ENCODE measurements around the gene ZNF777. TPM values are rescaled to one million over a fixed set of nuclear protein-coding genes. Genes with fewer than 3 reads are reported as not detected.
"Not testable (repeated sequence)": the region's sequence is repeated elsewhere in the genome, so short reads cannot be mapped to it uniquely, and the experiment has no call there.

Gene ZNF777
- total and polyA plus RNA-seq, 2 of the 4 experiments (the other 2 are of a cell fraction), result 3.2 to 6.5 TPM

DNA sequence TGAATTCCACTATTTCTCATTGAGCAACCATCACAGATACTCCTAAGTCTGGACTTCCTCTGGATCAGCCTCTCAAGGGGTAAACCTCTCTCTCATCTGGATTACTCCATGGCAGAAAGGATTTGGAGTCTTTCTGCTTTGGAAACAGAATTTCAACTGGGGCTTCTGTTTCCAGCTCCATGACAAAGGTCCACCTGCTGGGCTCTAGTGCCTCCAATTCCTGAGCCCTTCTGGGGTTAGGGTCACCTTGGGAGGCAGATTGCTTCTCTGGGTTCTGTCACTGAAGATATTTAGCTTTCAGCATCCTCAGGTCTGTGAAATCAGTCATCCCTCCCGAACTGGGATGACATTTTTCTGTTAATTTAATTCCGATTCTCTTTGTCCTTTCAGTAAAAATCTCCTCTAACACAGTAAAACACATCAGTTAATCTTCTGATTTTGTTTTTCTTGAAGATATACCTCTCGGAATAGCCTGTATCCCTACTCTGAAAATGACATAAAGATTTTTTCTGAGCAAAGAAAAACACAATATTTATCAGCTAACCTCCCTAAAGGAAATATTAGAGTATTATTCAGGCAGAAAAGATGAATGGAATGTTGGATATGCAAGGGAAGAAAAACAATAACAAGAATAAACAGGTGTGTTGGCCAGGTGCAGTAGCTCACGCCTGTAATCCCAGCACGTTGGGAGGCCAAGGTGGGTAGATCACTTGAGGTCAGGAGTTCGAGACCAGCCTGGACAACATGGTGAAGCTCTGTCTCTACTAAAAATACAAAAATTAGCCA is 72.1 kb downstream of the ZNF777 start:
- not testable (repeated sequence) for BruUV-seq (replicated peaks)

GRCh38 chr7:149386514-149386913 is 74.3 kb downstream of the ZNF777 start:
- H3K27ac ChIP-seq (ENCODE audit: insufficient read depth, low read length); H4K8ac ChIP-seq (ENCODE audit: low read depth in 2 of 2, low read length in 2 of 2); H2AFZ ChIP-seq (replicated peaks; ENCODE audit: low read length, poor library complexity); POLR2A ChIA-PET (ENCODE audit: unreplicated experiment); DNase-seq; H3K18ac ChIP-seq (ENCODE audit: low read depth, low read length); H2AK5ac ChIP-seq (ENCODE audit: low read depth, low read length); ATAC-seq (ENCODE audit: low read depth); H3K4me3 ChIP-seq (ENCODE audit: insufficient read depth, low read depth, low read length); intact Hi-C loops (cut with micrococcal nuclease); BruUV-seq (replicated peaks); H3K27me3 ChIP-seq (ENCODE audit: control insufficient read depth, insufficient read depth, low read length); H4K5ac ChIP-seq (ENCODE audit: low read depth, low read length); H3K79me1 ChIP-seq (ENCODE audit: low read depth in 1 of 2, low read length in 2 of 2); H4K91ac ChIP-seq (ENCODE audit: insufficient read depth, low read depth, low read length); H3K9ac ChIP-seq (ENCODE audit: low read depth, low read length); H4K20me1 ChIP-seq (ENCODE audit: insufficient read depth, low read length); dilution Hi-C loops (cut with HindIII; ENCODE audit: low sequenced_read_pairs, unreplicated experiment); H3K36me3 ChIP-seq (ENCODE audit: control insufficient read depth, insufficient read depth, low read length); H2BK20ac ChIP-seq (ENCODE audit: low read depth, low read length); H2AK9ac ChIP-seq (replicated peaks; ENCODE audit: low read depth, low read length, poor library complexity); H2BK15ac ChIP-seq (ENCODE audit: low read depth, low read length); H2BK120ac ChIP-seq (ENCODE audit: low read depth, low read length); CTCF ChIA-PET; H3K56ac ChIP-seq (ENCODE audit: extremely low read depth, insufficient read depth, low read length); H3K4me2 ChIP-seq (ENCODE audit: low read depth, low read length); H3K23ac ChIP-seq (ENCODE audit: low read depth, low read length); in situ Hi-C loops (cut with MboI; ENCODE audit: low sequenced_read_pairs); H3K4me1 ChIP-seq (ENCODE audit: control insufficient read depth, insufficient read depth, low read length); H3K9me3 ChIP-seq (ENCODE audit: control insufficient read depth, insufficient read depth, low read length); H3K14ac ChIP-seq (replicated peaks; ENCODE audit: low read depth, low read length); H2BK5ac ChIP-seq (ENCODE audit: low read depth, low read length, poor library complexity, severe bottlenecking); H3K9me1 ChIP-seq (ENCODE audit: insufficient read depth, low read length); H3K4ac ChIP-seq (ENCODE audit: low read depth, low read length): not testable (repeated sequence)
- WGBS, 2 experiments (ENCODE audit: extremely low coverage in 2 of 2, insufficient read length in 1 of 2), result no CpG with 5 or more reads among the region's 4 CpGs

More for the DNA sequence above, 72.1 kb downstream of the ZNF777 start:
- H3K36me3 ChIP-seq (ENCODE audit: control insufficient read depth, insufficient read depth, low read length); H3K9me3 ChIP-seq (ENCODE audit: control insufficient read depth, insufficient read depth, low read length); H2BK5ac ChIP-seq (ENCODE audit: low read depth, low read length, poor library complexity, severe bottlenecking); H4K20me1 ChIP-seq (ENCODE audit: insufficient read depth, low read length); H4K8ac ChIP-seq (ENCODE audit: low read depth in 2 of 2, low read length in 2 of 2); in situ Hi-C loops (cut with MboI; ENCODE audit: low sequenced_read_pairs); POLR2A ChIA-PET (ENCODE audit: unreplicated experiment); DNase-seq; H3K79me1 ChIP-seq (ENCODE audit: low read depth in 1 of 2, low read length in 2 of 2); intact Hi-C loops (cut with micrococcal nuclease); H2AK9ac ChIP-seq (replicated peaks; ENCODE audit: low read depth, low read length, poor library complexity); H2AFZ ChIP-seq (replicated peaks; ENCODE audit: low read length, poor library complexity); H3K4ac ChIP-seq (ENCODE audit: low read depth, low read length); ATAC-seq (ENCODE audit: low read depth); dilution Hi-C loops (cut with HindIII; ENCODE audit: low sequenced_read_pairs, unreplicated experiment); H3K14ac ChIP-seq (replicated peaks; ENCODE audit: low read depth, low read length); H3K9me1 ChIP-seq (ENCODE audit: insufficient read depth, low read length); H3K9ac ChIP-seq (ENCODE audit: low read depth, low read length); H3K27me3 ChIP-seq (ENCODE audit: control insufficient read depth, insufficient read depth, low read length); CTCF ChIA-PET; H3K4me1 ChIP-seq (ENCODE audit: control insufficient read depth, insufficient read depth, low read length); H3K23ac ChIP-seq (ENCODE audit: low read depth, low read length); H3K4me3 ChIP-seq (ENCODE audit: insufficient read depth, low read depth, low read length); H2BK120ac ChIP-seq (ENCODE audit: low read depth, low read length); H2BK15ac ChIP-seq (ENCODE audit: low read depth, low read length); H3K18ac ChIP-seq (ENCODE audit: low read depth, low read length); H2BK20ac ChIP-seq (ENCODE audit: low read depth, low read length); H2AK5ac ChIP-seq (ENCODE audit: low read depth, low read length); H4K5ac ChIP-seq (ENCODE audit: low read depth, low read length); H3K56ac ChIP-seq (ENCODE audit: extremely low read depth, insufficient read depth, low read length); H3K4me2 ChIP-seq (ENCODE audit: low read depth, low read length); H3K27ac ChIP-seq (ENCODE audit: insufficient read depth, low read length); H4K91ac ChIP-seq (ENCODE audit: insufficient read depth, low read depth, low read length): not testable (repeated sequence)
- WGBS, 2 experiments (ENCODE audit: extremely low coverage in 2 of 2, insufficient read length in 1 of 2), result no CpG with 5 or more reads among the region's 6 CpGs

All from IMR-90 (cell line).